Suppressor macrophage treated with lipopolysaccharide for 1 hour (primary cell): ENCODE data around the gene PXN.
"Not testable (repeated sequence)": the region's sequence is repeated elsewhere in the genome, so short reads cannot be mapped to it uniquely, and the experiment has no call there.

Source experiments
- DNase-seq, 3 donors: peaks; one replicate each; pipeline ENCODE4 v3.0.0-alpha.2; 2020 to 2022

PXN gene

GRCh38 chr12:120224304-120225199 is 41.0 kb downstream of the PXN start:
- peak in 1 of 3 donors; percentile 61 for DNase-seq

GRCh38 chr12:120223458-120224303 is 41.8 kb downstream of the PXN start:
- DNase-seq = peak; percentile 60 to 74 (median 69)

GRCh38 chr12:120222288-120222832 is 43.2 kb downstream of the PXN start:
- DNase-seq = no peak

GRCh38 chr12:120221576-120221900 is 44.0 kb downstream of the PXN start:
- no peak for DNase-seq

GRCh38 chr12:120220838-120221575 is 44.5 kb downstream of the PXN start:
- DNase-seq = no peak

- DNase-seq = no peak
Observed at GRCh38 chr12:120218680-120219606, 46.6 kb downstream of the PXN start.

GRCh38 chr12:120216742-120217605 is 48.6 kb downstream of the PXN start:
- DNase-seq = no peak

GRCh38 chr12:120215766-120216735 is 49.5 kb downstream of the PXN start:
- no peak for DNase-seq

- no peak for DNase-seq
Observed at GRCh38 chr12:120215357-120215735, 50.2 kb downstream of the PXN start.

- no peak for DNase-seq
Observed at GRCh38 chr12:120214626-120215356, 50.7 kb downstream of the PXN start.

GRCh38 chr12:120213758-120214157 is 51.8 kb downstream of the PXN start:
- DNase-seq = no peak

GRCh38 chr12:120213182-120213581 is 52.3 kb downstream of the PXN start:
- DNase-seq = not testable (repeated sequence)

- no peak for DNase-seq
Observed at GRCh38 chr12:120212301-120212700, 53.2 kb downstream of the PXN start.

- no peak for DNase-seq
Observed at GRCh38 chr12:120211904-120212283, 53.6 kb downstream of the PXN start.

GRCh38 chr12:120211243-120211903 is 54.2 kb downstream of the PXN start:
- DNase-seq = no peak

GRCh38 chr12:120209851-120210250 is 55.7 kb downstream of the PXN start:
- DNase-seq = no peak

- no peak for DNase-seq
Observed at GRCh38 chr12:120207227-120207626, 58.3 kb downstream of the PXN start.

GRCh38 chr12:120206781-120207180 is 58.7 kb downstream of the PXN start:
- not testable (repeated sequence) for DNase-seq
